Stimulated activated CD8-positive, alpha-beta memory T cell treated with anti-CD3 and anti-CD28 coated beads, Interleukin-7, amount 100 ng/mL, for 1 hour (primary cell): ENCODE results near the gene IRAK1BP1.
"Not testable (repeated sequence)": the region's sequence is repeated elsewhere in the genome, so short reads cannot be mapped to it uniquely, and the experiment has no call there.

Source experiments
- DNase-seq, 2 donors: peaks; one replicate each; pipeline ENCODE4 v3.0.0-alpha.2; 2020; ENCODE audit warnings: low read depth in 2 of 2

IRAK1BP1 gene

GRCh38 chr6:78889901-78890300 is 22.6 kb downstream of the IRAK1BP1 start:
- DNase-seq: not testable (repeated sequence)

- no peak for DNase-seq
These were observed 28.9 kb downstream of the IRAK1BP1 start for GRCh38 chr6:78896227-78896626.

- no peak for DNase-seq
These were observed 41.3 kb downstream of the IRAK1BP1 start for GRCh38 chr6:78908621-78909020.

GRCh38 chr6:78909391-78909790 is 42.0 kb downstream of the IRAK1BP1 start:
- no peak for DNase-seq

- no peak for DNase-seq
These were observed 42.7 kb downstream of the IRAK1BP1 start for GRCh38 chr6:78910010-78910409.

GRCh38 chr6:78910591-78911171 is 43.3 kb downstream of the IRAK1BP1 start:
- DNase-seq: no peak

- no peak for DNase-seq
These were observed 44.0 kb downstream of the IRAK1BP1 start for GRCh38 chr6:78911218-78911940.

GRCh38 chr6:78916411-78916810 is 49.1 kb downstream of the IRAK1BP1 start:
- DNase-seq: no peak

- no peak for DNase-seq
These were observed 50.4 kb downstream of the IRAK1BP1 start for GRCh38 chr6:78917788-78918187.

GRCh38 chr6:78921168-78921567 is 53.8 kb downstream of the IRAK1BP1 start:
- not testable (repeated sequence) for DNase-seq

- DNase-seq: no peak
These were observed 58.0 kb downstream of the IRAK1BP1 start for GRCh38 chr6:78925317-78925716.

GRCh38 chr6:78935553-78935952 is 68.2 kb downstream of the IRAK1BP1 start:
- no peak for DNase-seq

GRCh38 chr6:78936515-78936914 is 69.2 kb downstream of the IRAK1BP1 start:
- no peak for DNase-seq

- DNase-seq: no peak
These were observed 75.1 kb downstream of the IRAK1BP1 start for GRCh38 chr6:78942446-78942845.

GRCh38 chr6:78947529-78947928 is 80.2 kb downstream of the IRAK1BP1 start:
- no peak for DNase-seq

- no peak for DNase-seq
These were observed 80.6 kb downstream of the IRAK1BP1 start for GRCh38 chr6:78947962-78948361.

- DNase-seq: no peak
These were observed 81.4 kb downstream of the IRAK1BP1 start for GRCh38 chr6:78948785-78949184.

- DNase-seq: no peak
These were observed 85.0 kb downstream of the IRAK1BP1 start for GRCh38 chr6:78952362-78952761.
